Trophoblast cell (in vitro differentiated cells and primary cell): ENCODE data around the gene PPP1R9B.

Experiments
- DNase-seq, 2 donors: peaks; one replicate each; pipeline ENCODE4 v3.0.0-alpha.2; 2016
- H2AFZ ChIP-seq: 2 replicates; pipeline ENCODE4 v1.6.1; 2013; ENCODE audit warnings: low read length, moderate library complexity, mild to moderate bottlenecking; ENCODE audit not compliant: insufficient read depth, poor library complexity
- H2AK5ac ChIP-seq: 2 replicates; pipeline ENCODE4 v1.6.1; 2013; ENCODE audit warnings: mild to moderate bottlenecking, low read length
- H2BK120ac ChIP-seq: 2 replicates; pipeline ENCODE4 v1.6.1; 2013; ENCODE audit warnings: low read length, mild to moderate bottlenecking, moderate library complexity; ENCODE audit not compliant: insufficient read depth, poor library complexity
- H2BK12ac ChIP-seq: 2 replicates; pipeline ENCODE4 v1.6.1; 2013; ENCODE audit warnings: mild to moderate bottlenecking, low read length, moderate library complexity
- H2BK5ac ChIP-seq: 2 replicates; pipeline ENCODE4 v1.6.1; 2013; ENCODE audit warnings: low read length, low read depth, moderate library complexity, mild to moderate bottlenecking; ENCODE audit not compliant: poor library complexity
- H3K14ac ChIP-seq: 2 replicates; pipeline ENCODE4 v1.6.1; 2013; ENCODE audit warnings: mild to moderate bottlenecking, low read length
- H3K18ac ChIP-seq: 2 replicates; pipeline ENCODE4 v1.6.1; 2013; ENCODE audit warnings: mild to moderate bottlenecking, low read length
- H3K23ac ChIP-seq: 2 replicates; pipeline ENCODE4 v1.6.1; 2013; ENCODE audit warnings: low read length
- H3K27ac ChIP-seq: 2 replicates; pipeline ENCODE4 v1.5.1; 2013; ENCODE audit warnings: low read depth, mild to moderate bottlenecking, inconsistent platforms, low read length, moderate library complexity
- H3K27me3 ChIP-seq: 2 replicates; pipeline ENCODE4 v1.6.1; 2013; ENCODE audit warnings: inconsistent platforms, mild to moderate bottlenecking, low read length, moderate library complexity; ENCODE audit not compliant: insufficient read depth
- H3K36me3 ChIP-seq, 2 experiments: 1 replicate in 1 of 2; 2 replicates in 1 of 2; pipeline ENCODE4 v1.6.1; 2013; ENCODE audit warnings: low read length in 2 of 2, mild to moderate bottlenecking in 2 of 2, moderate library complexity in 1 of 2; ENCODE audit not compliant: insufficient read depth in 2 of 2, control insufficient read depth in 1 of 2
- H3K4ac ChIP-seq: 2 replicates; pipeline ENCODE4 v1.6.1; 2013; ENCODE audit warnings: low read depth, mild to moderate bottlenecking, low read length, moderate library complexity
- H3K4me1 ChIP-seq, 2 experiments: 1 replicate in 1 of 2; 2 replicates in 1 of 2; pipeline ENCODE4 v1.6.1; 2013; ENCODE audit warnings: low read length in 2 of 2, mild to moderate bottlenecking in 2 of 2, moderate library complexity in 1 of 2; ENCODE audit not compliant: insufficient read depth in 2 of 2, control insufficient read depth in 1 of 2
- H3K4me2 ChIP-seq: 2 replicates; pipeline ENCODE4 v1.6.1; 2013; ENCODE audit warnings: inconsistent platforms, mild to moderate bottlenecking, low read length, moderate library complexity
- H3K4me3 ChIP-seq: 2 replicates; pipeline ENCODE4 v1.5.1; 2013; ENCODE audit warnings: mild to moderate bottlenecking, low read depth, low read length, inconsistent platforms
- H3K79me1 ChIP-seq: one replicate; pipeline ENCODE4 v1.6.1; 2013; ENCODE audit warnings: low read length
- H3K79me2 ChIP-seq: 2 replicates; pipeline ENCODE4 v1.6.1; 2013; ENCODE audit warnings: low read length, mild to moderate bottlenecking; ENCODE audit not compliant: control insufficient read depth, insufficient read depth, poor library complexity
- H3K9ac ChIP-seq: 2 replicates; pipeline ENCODE4 v1.6.1; 2013; ENCODE audit warnings: mild to moderate bottlenecking, low read length
- H3K9me3 ChIP-seq: 2 replicates; pipeline ENCODE4 v1.6.1; 2013; ENCODE audit warnings: low read depth, mild to moderate bottlenecking, control low read depth, inconsistent platforms, low read length; ENCODE audit not compliant: insufficient read depth
- H4K12ac ChIP-seq: 2 replicates; pipeline ENCODE4 v1.6.1; 2013; ENCODE audit warnings: low read depth, mild to moderate bottlenecking, low read length, moderate library complexity
- H4K8ac ChIP-seq: 2 replicates; pipeline ENCODE4 v1.6.1; 2013; ENCODE audit warnings: low read depth, mild to moderate bottlenecking, low read length, moderate library complexity
- H4K91ac ChIP-seq: one replicate; pipeline ENCODE4 v1.6.1; 2013; ENCODE audit warnings: low read depth, mild to moderate bottlenecking, low read length, moderate library complexity
- WGBS: extraction: QIAGEN DNeasy Blood & Tissue Kit; methylation state at CpG from one replicate; pipeline ENCODE4 v1.1.7; 2013; ENCODE audit warnings: missing lambda C conversion rate; ENCODE audit not compliant: insufficient read length, insufficient coverage; ENCODE audit errors: extremely low coverage; 5-methylcytosine and 5-hydroxymethylcytosine counted together

PPP1R9B gene

DNA sequence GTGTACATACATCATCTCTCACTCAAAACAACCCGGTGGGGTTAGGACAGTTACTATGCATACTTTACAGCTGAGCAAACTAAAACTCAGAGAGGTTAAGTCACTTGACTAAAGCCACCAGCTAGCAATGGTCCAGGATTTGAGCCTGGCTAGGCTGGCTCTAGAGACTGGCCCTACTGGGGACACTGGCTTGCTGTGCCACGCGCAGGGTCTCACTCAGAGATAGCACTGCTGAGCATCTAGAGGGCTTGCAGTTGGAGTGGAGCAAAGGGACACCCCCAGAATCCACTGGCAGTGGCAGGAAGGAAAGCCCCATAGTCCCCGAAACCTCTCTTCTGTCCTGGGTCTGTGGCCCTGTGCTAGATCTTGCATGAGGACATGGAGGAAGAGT lies 31.7 kb downstream of the PPP1R9B start:
- no peak overlapping the region for H3K4me3 ChIP-seq
- H3K79me1 ChIP-seq = peaks cover 7% of the 10 kb centered on the region
- no peak overlapping the region for H4K91ac ChIP-seq
- H2AFZ ChIP-seq = no peak overlapping the region
- H3K4ac ChIP-seq = no peak overlapping the region
- H3K9me3 ChIP-seq = peaks cover 2% of the 10 kb centered on the region
- no peaks in the 10 kb centered on the region for H3K27me3 ChIP-seq
- no CpG with 5 or more reads among the region's 4 CpGs for WGBS
- peaks cover 12 to 17% of the 10 kb centered on the region in 2 experiments for H3K4me1 ChIP-seq
- no peaks in the 10 kb centered on the region for H3K79me2 ChIP-seq
- H3K9ac ChIP-seq = no peak overlapping the region
- H3K27ac ChIP-seq = no peak overlapping the region
- no peak for DNase-seq
- H2BK12ac ChIP-seq = no peak overlapping the region
- H2AK5ac ChIP-seq = no peak overlapping the region
- no peak overlapping the region for H3K4me2 ChIP-seq
- H3K36me3 ChIP-seq = peaks cover 6 to 7% of the 10 kb centered on the region in 2 experiments
- H3K18ac ChIP-seq = no peak overlapping the region
- no peak overlapping the region for H4K8ac ChIP-seq
- no peak overlapping the region for H3K14ac ChIP-seq
- H2BK120ac ChIP-seq = no peak overlapping the region
- H2BK5ac ChIP-seq = no peak overlapping the region
- H3K23ac ChIP-seq = no peak overlapping the region
- H4K12ac ChIP-seq = no peak overlapping the region

DNA sequence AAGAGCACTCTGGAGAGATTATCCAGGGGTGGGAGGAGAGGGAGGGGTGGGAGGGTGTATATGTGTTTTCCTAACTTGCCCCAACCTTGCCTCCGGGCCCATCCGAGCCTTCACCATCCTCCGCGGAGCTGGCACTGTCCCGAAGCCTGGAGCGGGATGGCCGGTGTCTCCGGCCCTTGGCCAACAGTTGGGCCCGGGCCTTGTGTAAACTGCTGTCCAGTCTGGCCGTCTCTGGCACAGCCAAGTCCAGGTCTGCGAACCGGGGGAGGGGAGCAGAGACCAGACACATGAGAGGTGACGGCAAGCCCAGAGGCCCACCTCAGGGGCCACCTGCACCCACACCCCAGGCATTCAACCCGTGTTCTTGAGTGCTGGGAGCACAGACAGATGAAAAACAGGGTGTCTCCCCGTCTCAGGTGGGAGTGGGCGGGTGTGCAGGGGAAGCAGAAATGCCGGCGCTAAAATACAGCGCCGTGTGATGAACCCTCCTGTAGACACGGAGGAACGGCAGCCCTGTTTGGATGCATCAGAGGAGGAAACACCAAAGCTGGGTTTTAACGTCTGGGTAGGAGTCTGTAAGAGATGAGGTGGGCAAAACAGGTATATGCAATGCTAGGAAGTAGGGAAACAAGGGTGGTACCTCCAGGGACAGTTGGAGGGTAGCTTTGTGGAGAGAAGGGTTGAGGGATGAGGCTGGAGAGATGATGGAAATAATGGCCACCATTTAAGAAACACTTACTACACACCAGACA lies 32.2 kb downstream of the PPP1R9B start:
- Histone ChIP-seq H4K8ac (no peak overlapping the region), H3K23ac (no peak overlapping the region), H3K9ac (no peak overlapping the region), H3K18ac (no peak overlapping the region), H2AK5ac (no peak overlapping the region), H3K4ac (no peak overlapping the region), H2BK5ac (no peak overlapping the region), H3K79me1 (peaks cover 2% of the 10 kb centered on the region), H3K4me1 (peaks cover 6 to 11% of the 10 kb centered on the region in 2 experiments), H4K12ac (no peak overlapping the region), H3K36me3 (peaks cover 6 to 8% of the 10 kb centered on the region in 2 experiments), H3K79me2 (no peaks in the 10 kb centered on the region), H3K27ac (no peak overlapping the region), H3K14ac (no peak overlapping the region), H3K27me3 (no peaks in the 10 kb centered on the region), H3K9me3 (peaks cover 2% of the 10 kb centered on the region), H2BK120ac (no peak overlapping the region), H2BK12ac (no peak overlapping the region), H3K4me2 (no peak overlapping the region), H3K4me3 (no peak overlapping the region), H4K91ac (no peak overlapping the region), H2AFZ (no peak overlapping the region)
- WGBS = no CpG with 5 or more reads among the region's 23 CpGs
- DNase-seq = no peak

DNA sequence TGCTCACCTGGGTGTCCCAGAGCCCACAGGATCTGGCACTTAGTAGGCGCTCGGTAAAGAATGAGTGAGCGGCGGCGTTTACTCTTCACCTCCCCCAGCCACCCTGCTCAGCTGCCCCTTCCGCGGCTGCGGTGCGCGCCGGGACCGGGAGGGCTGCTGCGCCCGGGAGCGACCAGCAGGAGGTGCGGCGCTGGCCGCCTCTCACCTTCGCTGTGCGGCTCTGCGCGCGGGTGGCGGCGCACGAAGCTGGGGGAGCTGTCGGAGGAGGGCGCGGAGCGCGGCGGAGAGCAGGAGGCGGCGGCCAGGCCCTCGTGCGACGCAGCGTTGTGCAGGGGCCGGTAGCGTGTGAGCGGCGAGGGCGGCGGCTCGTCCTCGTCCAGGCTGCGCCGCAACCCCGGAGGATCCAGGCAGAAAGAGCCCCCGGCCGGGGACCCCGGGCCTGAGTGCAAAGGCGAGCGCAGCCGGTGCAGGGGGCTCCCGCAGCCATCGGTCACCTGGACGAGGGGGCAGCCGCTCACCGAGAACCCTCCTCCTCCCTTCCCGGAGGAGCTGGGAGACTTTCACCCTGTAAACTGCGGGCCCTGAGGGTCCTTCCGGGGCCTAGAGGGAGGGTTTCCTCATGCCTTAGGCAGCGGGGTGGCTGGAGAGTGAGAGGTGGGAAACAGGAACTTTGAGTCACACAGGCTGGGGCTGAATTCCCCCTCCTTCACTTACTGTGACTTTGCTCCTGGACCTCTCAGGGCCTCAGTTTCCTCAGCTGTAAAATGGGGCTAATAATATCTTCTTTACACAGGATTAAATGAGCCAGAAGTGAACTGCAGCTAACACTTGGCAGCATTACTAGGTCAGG lies 33.0 kb downstream of the PPP1R9B start:
- H2BK12ac ChIP-seq = no peak overlapping the region
- H3K4me3 ChIP-seq = no peak overlapping the region
- no peak overlapping the region for H2AK5ac ChIP-seq
- peaks cover 4% of the 10 kb centered on the region for H3K79me1 ChIP-seq
- peaks cover 6 to 8% of the 10 kb centered on the region in 2 experiments for H3K36me3 ChIP-seq
- peak overlapping the region; percentile 60 for H3K4me2 ChIP-seq
- WGBS = no CpG with 5 or more reads among the region's 64 CpGs
- H3K9me3 ChIP-seq = peaks cover 2% of the 10 kb centered on the region
- no peak overlapping the region for H2BK120ac ChIP-seq
- H4K12ac ChIP-seq = peak overlapping the region; percentile 54
- H3K18ac ChIP-seq = no peak overlapping the region
- peak in 1 of 2 donors; percentile 69 for DNase-seq
- H3K4ac ChIP-seq = no peak overlapping the region
- H3K14ac ChIP-seq = no peak overlapping the region
- peaks cover 5 to 14% of the 10 kb centered on the region in 2 experiments for H3K4me1 ChIP-seq
- peak overlapping the region; percentile 11 for H4K91ac ChIP-seq
- H3K23ac ChIP-seq = no peak overlapping the region
- H3K9ac ChIP-seq = no peak overlapping the region
- H3K79me2 ChIP-seq = no peaks in the 10 kb centered on the region
- H3K27ac ChIP-seq = no peak overlapping the region
- no peak overlapping the region for H2BK5ac ChIP-seq
- peak overlapping the region; percentile 80 for H4K8ac ChIP-seq
- no peaks in the 10 kb centered on the region for H3K27me3 ChIP-seq
- H2AFZ ChIP-seq = no peak overlapping the region

DNA sequence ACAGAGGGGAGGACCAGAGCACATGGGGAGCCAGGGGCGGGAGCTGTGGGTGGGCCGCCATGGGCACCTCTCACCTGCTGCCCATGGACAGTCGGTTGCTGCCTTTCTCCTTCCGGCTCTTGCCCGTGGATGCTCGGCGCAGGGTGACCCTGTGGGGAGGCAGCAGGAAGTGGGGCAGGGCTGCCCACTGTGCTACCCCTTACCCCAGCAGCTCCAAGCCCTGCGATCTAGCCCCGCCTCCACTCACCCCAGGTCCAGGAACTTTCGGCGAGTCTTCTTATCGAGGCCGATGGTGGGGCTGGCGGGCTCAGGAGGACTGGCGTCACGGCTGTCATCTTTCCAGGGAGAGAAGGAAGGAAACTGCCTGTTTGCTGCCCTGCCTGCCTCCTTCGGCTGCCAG lies 34.7 kb downstream of the PPP1R9B start:
- H3K4ac ChIP-seq = no peak overlapping the region
- no peak overlapping the region for H4K12ac ChIP-seq
- WGBS = no CpG with 5 or more reads among the region's 17 CpGs
- peaks cover 13% of the 10 kb centered on the region for H3K79me1 ChIP-seq
- H3K79me2 ChIP-seq = peaks cover 3% of the 10 kb centered on the region
- H4K91ac ChIP-seq = no peak overlapping the region
- no peak overlapping the region for H2AK5ac ChIP-seq
- H2BK12ac ChIP-seq = no peak overlapping the region
- peaks cover 17 to 26% of the 10 kb centered on the region in 2 experiments for H3K4me1 ChIP-seq
- peaks cover 5% of the 10 kb centered on the region for H3K9me3 ChIP-seq
- no peak overlapping the region for H3K4me2 ChIP-seq
- no peak for DNase-seq
- H3K27ac ChIP-seq = no peak overlapping the region
- H3K14ac ChIP-seq = no peak overlapping the region
- H3K18ac ChIP-seq = no peak overlapping the region
- H3K9ac ChIP-seq = no peak overlapping the region
- H3K27me3 ChIP-seq = no peaks in the 10 kb centered on the region
- no peak overlapping the region for H3K4me3 ChIP-seq
- H4K8ac ChIP-seq = no peak overlapping the region
- no peak overlapping the region for H2BK5ac ChIP-seq
- no peak overlapping the region for H2BK120ac ChIP-seq
- no peak overlapping the region for H2AFZ ChIP-seq
- H3K36me3 ChIP-seq = peaks cover 6 to 8% of the 10 kb centered on the region in 2 experiments
- H3K23ac ChIP-seq = no peak overlapping the region
